Fibroblast of lung (primary cell): ENCODE results near the gene CTNNA2.

Source experiments
- CTCF ChIP-seq, 2 donors: IDR thresholded peaks in 1 of 2; conservative IDR thresholded peaks in 1 of 2; 1 replicate in 1 of 2; 2 replicates in 1 of 2; pipeline ENCODE4 v1.5.1; 2011 to 2012; ENCODE audit warnings: low read length in 2 of 2, control low read depth in 1 of 2, inconsistent platforms in 1 of 2, low read depth in 1 of 2, mild to moderate bottlenecking in 1 of 2
- EZH2 ChIP-seq: IDR thresholded peaks from 2 replicates; pipeline ENCODE4 v1.5.1; 2012; ENCODE audit warnings: low read length, control low read depth, mild to moderate bottlenecking; ENCODE audit errors: missing control alignments

- TF ChIP-seq CTCF (conservative IDR thresholded peaks at IDR 0.05 in 1 of 2, IDR thresholded peaks at IDR 0.05 in 1 of 2; ENCODE audit: low read depth in 1 of 2, low read length in 2 of 2) (no peak), EZH2 (no peak)
Measured at GRCh38 chr2:80111185-80111584, 598.3 kb downstream of the CTNNA2 start.
